PC-3 (cell line): ENCODE data around the gene TELO2.

Experiments used
- EZH2 ChIP-seq: fragments of 300-600 bp; sonication (generic); IDR thresholded peaks from one replicate; pipeline ENCODE4 v1.6.1; 2017; ENCODE audit warnings: antibody characterized with exemption, mild to moderate bottlenecking, low read length; ENCODE audit not compliant: unreplicated experiment
- EZH2phosphoT487 ChIP-seq: fragments of 300-600 bp; sonication (generic); IDR thresholded peaks from 2 replicates; pipeline ENCODE4 v1.6.1; 2018; ENCODE audit warnings: mild to moderate bottlenecking, antibody characterized with exemption, low read length, borderline replicate concordance
- TF ChIP-seq, protein P1 (sequence below): fragments of 300-600 bp; sonication (generic); conservative IDR thresholded peaks from 2 replicates; pipeline ENCODE4 v1.5.1; 2017; ENCODE audit warnings: antibody characterized with exemption, low read depth, mild to moderate bottlenecking, low read length

DNA sequence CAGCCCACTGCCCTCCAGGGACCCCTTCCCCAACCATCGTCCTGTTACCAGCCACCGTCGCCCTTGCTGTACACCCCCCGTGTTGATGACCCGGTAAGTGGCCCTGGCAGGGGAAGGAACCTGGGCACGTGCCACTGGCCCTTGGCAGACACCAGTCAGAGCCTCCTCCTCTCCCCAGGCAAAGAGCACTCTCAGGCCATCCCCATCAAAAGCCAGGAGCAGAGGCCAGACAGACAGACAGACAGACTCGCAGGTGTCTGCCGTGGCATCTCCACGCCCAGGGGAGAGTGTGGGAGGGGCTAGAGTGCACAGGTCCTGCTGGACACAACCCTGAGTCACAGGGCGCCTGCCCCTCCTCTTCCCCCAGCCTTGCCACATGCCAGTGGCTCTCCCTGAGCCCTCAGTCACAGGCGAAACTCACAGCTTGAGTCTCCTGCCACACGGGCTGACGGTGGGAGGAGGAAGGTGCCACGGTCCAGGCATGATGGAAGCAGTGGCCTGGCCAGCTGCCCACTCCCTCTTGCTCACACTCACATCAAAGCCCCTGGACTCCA is 26.1 kb upstream of the TELO2 start:
- TF ChIP-seq, protein P1, sequence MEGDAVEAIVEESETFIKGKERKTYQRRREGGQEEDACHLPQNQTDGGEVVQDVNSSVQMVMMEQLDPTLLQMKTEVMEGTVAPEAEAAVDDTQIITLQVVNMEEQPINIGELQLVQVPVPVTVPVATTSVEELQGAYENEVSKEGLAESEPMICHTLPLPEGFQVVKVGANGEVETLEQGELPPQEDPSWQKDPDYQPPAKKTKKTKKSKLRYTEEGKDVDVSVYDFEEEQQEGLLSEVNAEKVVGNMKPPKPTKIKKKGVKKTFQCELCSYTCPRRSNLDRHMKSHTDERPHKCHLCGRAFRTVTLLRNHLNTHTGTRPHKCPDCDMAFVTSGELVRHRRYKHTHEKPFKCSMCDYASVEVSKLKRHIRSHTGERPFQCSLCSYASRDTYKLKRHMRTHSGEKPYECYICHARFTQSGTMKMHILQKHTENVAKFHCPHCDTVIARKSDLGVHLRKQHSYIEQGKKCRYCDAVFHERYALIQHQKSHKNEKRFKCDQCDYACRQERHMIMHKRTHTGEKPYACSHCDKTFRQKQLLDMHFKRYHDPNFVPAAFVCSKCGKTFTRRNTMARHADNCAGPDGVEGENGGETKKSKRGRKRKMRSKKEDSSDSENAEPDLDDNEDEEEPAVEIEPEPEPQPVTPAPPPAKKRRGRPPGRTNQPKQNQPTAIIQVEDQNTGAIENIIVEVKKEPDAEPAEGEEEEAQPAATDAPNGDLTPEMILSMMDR, result no peak
- TF ChIP-seq EZH2 (no peak), EZH2phosphoT487 (no peak)
